ENCODE results near the gene ACCS.

- TF ChIP-seq NCOR1 (IDR thresholded peaks at IDR 0.05) (no peak), CTCF (IDR thresholded peaks at IDR 0.05 in 2 of 3, conservative IDR thresholded peaks at IDR 0.05 in 1 of 3; ENCODE audit: insufficient read depth in 2 of 3, low read depth in 1 of 3, low read length in 3 of 3) (no peak), ELF1 (tag; IDR thresholded peaks at IDR 0.05) (no peak), MEF2D (tag; conservative IDR thresholded peaks at IDR 0.05; ENCODE audit: low read depth) (no peak), HIVEP1 (CRISPR knock-in tag; IDR thresholded peaks at IDR 0.05) (no peak), ZBTB17 (CRISPR knock-in tag; IDR thresholded peaks at IDR 0.05) (no peak), REST (IDR thresholded peaks at IDR 0.05; ENCODE audit: borderline replicate concordance) (no peak), REST (CRISPR knock-in tag; IDR thresholded peaks at IDR 0.05; ENCODE audit: low read depth) (no peak), RCOR1 (IDR thresholded peaks at IDR 0.05; ENCODE audit: borderline replicate concordance in 1 of 2, low read depth in 2 of 2, low read length in 2 of 2) (no peak)
Observed at GRCh38 chr11:44037658-44037998, 28.4 kb upstream of the ACCS start.
